ENCODE measurements around the gene DNAL1.

Gene DNAL1

GRCh38 chr14:73745571-73746519 lies 101.1 kb downstream of the DNAL1 start:
- Histone ChIP-seq H3K4me1 (ENCODE audit: control insufficient read depth, insufficient read depth, low read length) (peaks cover 79% of the 10 kb centered on the region), H3K9ac (ENCODE audit: low read length) (no peak overlapping the region), H3K27me3 (ENCODE audit: control insufficient read depth, insufficient read depth, low read length) (no peaks in the 10 kb centered on the region), H3K36me3 (ENCODE audit: control insufficient read depth, insufficient read depth, low read length) (no peaks in the 10 kb centered on the region), H3K27ac (ENCODE audit: low read depth, low read length) (peak overlapping the region; percentile 79), H3K4me3 (ENCODE audit: low read length) (peak overlapping the region; percentile 5)

GRCh38 chr14:73746520-73747378 lies 102.0 kb downstream of the DNAL1 start:
- H3K36me3 ChIP-seq (ENCODE audit: control insufficient read depth, insufficient read depth, low read length), result no peaks in the 10 kb centered on the region
- no peaks in the 10 kb centered on the region for H3K27me3 ChIP-seq (ENCODE audit: control insufficient read depth, insufficient read depth, low read length)
- H3K27ac ChIP-seq (ENCODE audit: low read depth, low read length), result peak overlapping the region; percentile 79
- no peak overlapping the region for H3K9ac ChIP-seq (ENCODE audit: low read length)
- H3K4me1 ChIP-seq (ENCODE audit: control insufficient read depth, insufficient read depth, low read length), result peaks cover 79% of the 10 kb centered on the region
- H3K4me3 ChIP-seq (ENCODE audit: low read length), result peak overlapping the region; percentile 5

GRCh38 chr14:73747379-73748211 lies 102.8 kb downstream of the DNAL1 start:
- Histone ChIP-seq H3K9ac (ENCODE audit: low read length) (no peak overlapping the region), H3K27ac (ENCODE audit: low read depth, low read length) (peak overlapping the region; percentile 79)

GRCh38 chr14:73748858-73749357 lies 104.1 kb downstream of the DNAL1 start:
- Histone ChIP-seq H3K4me1 (ENCODE audit: control insufficient read depth, insufficient read depth, low read length) (peaks cover 82% of the 10 kb centered on the region), H3K9ac (ENCODE audit: low read length) (no peak overlapping the region), H3K36me3 (ENCODE audit: control insufficient read depth, insufficient read depth, low read length) (no peaks in the 10 kb centered on the region), H3K27ac (ENCODE audit: low read depth, low read length) (peak overlapping the region; percentile 47), H3K4me3 (ENCODE audit: low read length) (no peak overlapping the region), H3K27me3 (ENCODE audit: control insufficient read depth, insufficient read depth, low read length) (no peaks in the 10 kb centered on the region)

More at GRCh38 chr14:73747379-73748211, 102.8 kb downstream of the DNAL1 start:
- no peaks in the 10 kb centered on the region for H3K36me3 ChIP-seq (ENCODE audit: control insufficient read depth, insufficient read depth, low read length)
- no peaks in the 10 kb centered on the region for H3K27me3 ChIP-seq (ENCODE audit: control insufficient read depth, insufficient read depth, low read length)
- peaks cover 80% of the 10 kb centered on the region for H3K4me1 ChIP-seq (ENCODE audit: control insufficient read depth, insufficient read depth, low read length)
- H3K4me3 ChIP-seq (ENCODE audit: low read length), result no peak overlapping the region

- H3K27ac ChIP-seq (ENCODE audit: low read depth, low read length), result peak overlapping the region; percentile 86
- peak overlapping the region; percentile 16 for H3K4me3 ChIP-seq (ENCODE audit: low read length)
- H3K4me1 ChIP-seq (ENCODE audit: control insufficient read depth, insufficient read depth, low read length), result peaks cover 82% of the 10 kb centered on the region
- no peaks in the 10 kb centered on the region for H3K36me3 ChIP-seq (ENCODE audit: control insufficient read depth, insufficient read depth, low read length)
- no peak overlapping the region for H3K9ac ChIP-seq (ENCODE audit: low read length)
- H3K27me3 ChIP-seq (ENCODE audit: control insufficient read depth, insufficient read depth, low read length), result no peaks in the 10 kb centered on the region
Observed at GRCh38 chr14:73749706-73750530, 105.1 kb downstream of the DNAL1 start.

- H3K9ac ChIP-seq (ENCODE audit: low read length), result no peak overlapping the region
- peaks cover 82% of the 10 kb centered on the region for H3K4me1 ChIP-seq (ENCODE audit: control insufficient read depth, insufficient read depth, low read length)
Observed at GRCh38 chr14:73750531-73750901, 105.7 kb downstream of the DNAL1 start.

GRCh38 chr14:73751157-73751691 lies 106.4 kb downstream of the DNAL1 start:
- H3K27ac ChIP-seq (ENCODE audit: low read depth, low read length), result peak overlapping the region; percentile 86
- no peaks in the 10 kb centered on the region for H3K36me3 ChIP-seq (ENCODE audit: control insufficient read depth, insufficient read depth, low read length)

More at GRCh38 chr14:73750531-73750901, 105.7 kb downstream of the DNAL1 start:
- Histone ChIP-seq H3K27ac (ENCODE audit: low read depth, low read length) (peak overlapping the region; percentile 86), H3K36me3 (ENCODE audit: control insufficient read depth, insufficient read depth, low read length) (no peaks in the 10 kb centered on the region), H3K27me3 (ENCODE audit: control insufficient read depth, insufficient read depth, low read length) (no peaks in the 10 kb centered on the region), H3K4me3 (ENCODE audit: low read length) (peak overlapping the region; percentile 16)

GRCh38 chr14:73752297-73752992 lies 107.7 kb downstream of the DNAL1 start:
- H3K36me3 ChIP-seq (ENCODE audit: control insufficient read depth, insufficient read depth, low read length), result no peaks in the 10 kb centered on the region
- H3K4me3 ChIP-seq (ENCODE audit: low read length), result peak overlapping the region; percentile 42
- H3K27me3 ChIP-seq (ENCODE audit: control insufficient read depth, insufficient read depth, low read length), result no peaks in the 10 kb centered on the region
- peak overlapping the region; percentile 14 for H3K9ac ChIP-seq (ENCODE audit: low read length)
- H3K4me1 ChIP-seq (ENCODE audit: control insufficient read depth, insufficient read depth, low read length), result peaks cover 80% of the 10 kb centered on the region
- peak overlapping the region; percentile 86 for H3K27ac ChIP-seq (ENCODE audit: low read depth, low read length)

More at GRCh38 chr14:73751157-73751691, 106.4 kb downstream of the DNAL1 start:
- no peak overlapping the region for H3K4me3 ChIP-seq (ENCODE audit: low read length)
- peaks cover 82% of the 10 kb centered on the region for H3K4me1 ChIP-seq (ENCODE audit: control insufficient read depth, insufficient read depth, low read length)
- H3K27me3 ChIP-seq (ENCODE audit: control insufficient read depth, insufficient read depth, low read length), result no peaks in the 10 kb centered on the region
- no peak overlapping the region for H3K9ac ChIP-seq (ENCODE audit: low read length)
